K562 (cell line): ENCODE measurements around the gene MYO1A. TPM values are rescaled to one million over a fixed set of nuclear protein-coding genes. Genes with fewer than 3 reads are reported as not detected.
A peak's percentile ranks its signal among the peaks of the same experiment; 100 is the strongest.

ENCODE experiments used
- BRF1 ChIP-seq: IDR thresholded peaks from 3 replicates; pipeline ENCODE4 v1.6.1; 2011; ENCODE audit warnings: borderline replicate concordance, mild to moderate bottlenecking; ENCODE audit not compliant: insufficient read length; ENCODE audit errors: extremely low read depth
- CBFA2T3 ChIP-seq: fragments of 450-650 bp; IDR thresholded peaks from 2 replicates; pipeline ENCODE4 v1.6.1; 2017
- ETV1 ChIP-seq: fragments of 450-650 bp; conservative IDR thresholded peaks from 2 replicates; pipeline ENCODE4 v1.6.1; 2016; ENCODE audit warnings: missing genetic modification characterization, control low read depth, low read depth, missing compliant biosample characterization
- ETV5 ChIP-seq: sonication (generic); formaldehyde crosslinking; IDR thresholded peaks from 2 replicates; pipeline ENCODE4 v1.4.0; 2020; ENCODE audit warnings: low read depth, mild to moderate bottlenecking, missing genetic modification reagents
- GABPB1 ChIP-seq: sonication (generic); formaldehyde crosslinking; IDR thresholded peaks from 2 replicates; pipeline ENCODE4 v1.8.0; 2022; ENCODE audit warnings: mild to moderate bottlenecking, missing genetic modification reagents
- GATAD2A ChIP-seq: fragments of 450-650 bp; IDR thresholded peaks from 2 replicates; pipeline ENCODE4 v1.6.1; 2017
- NCOR1 ChIP-seq: fragments of 450-650 bp; IDR thresholded peaks from 2 replicates; pipeline ENCODE4 v1.6.1; 2016; ENCODE audit warnings: mild to moderate bottlenecking, moderate library complexity
- NR2C1 ChIP-seq, 2 experiments: fragments of 450-650 bp; IDR thresholded peaks; 2 replicates each; pipeline ENCODE4 v1.6.1; 2017; ENCODE audit warnings: mild to moderate bottlenecking in 2 of 2, antibody characterized with exemption in 1 of 2, inconsistent platforms in 1 of 2, missing compliant biosample characterization in 1 of 2, missing genetic modification characterization in 1 of 2
- OTX1 ChIP-seq: fragments of 450-650 bp; formaldehyde crosslinking; IDR thresholded peaks from 2 replicates; pipeline ENCODE4 v1.4.0; 2022; ENCODE audit warnings: mild to moderate bottlenecking
- PHF21A ChIP-seq: fragments of 450-650 bp; IDR thresholded peaks from 2 replicates; pipeline ENCODE4 v1.6.1; 2017; ENCODE audit warnings: low read depth, borderline replicate concordance
- RAD51 ChIP-seq: fragments of 450-650 bp; IDR thresholded peaks from 2 replicates; pipeline ENCODE4 v1.7.1; 2016; ENCODE audit warnings: low read depth, mild to moderate bottlenecking, borderline replicate concordance
- SRSF1 ChIP-seq: fragments of 200-400 bp; formaldehyde crosslinking; IDR thresholded peaks from 2 replicates; pipeline ENCODE4 v1.6.1; 2017; ENCODE audit warnings: mild to moderate bottlenecking, low read depth, low read length, moderate library complexity
- SUPT5H ChIP-seq: fragments of 450-650 bp; IDR thresholded peaks from 2 replicates; pipeline ENCODE4 v1.6.1; 2016
- ZC3H8 ChIP-seq: fragments of 450-650 bp; IDR thresholded peaks from 2 replicates; pipeline ENCODE4 v1.6.1; 2017
- ZFP1 ChIP-seq: fragments of 450-650 bp; formaldehyde crosslinking; IDR thresholded peaks from 2 replicates; pipeline ENCODE4 v1.4.0; 2020; ENCODE audit warnings: mild to moderate bottlenecking, mixed read lengths
- ZNF324 ChIP-seq: fragments of 250-450 bp; sonication (Bioruptor Pico); IDR thresholded peaks from 2 replicates; pipeline ENCODE4 v1.4.0; 2020; ENCODE audit warnings: mild to moderate bottlenecking
- ZNF707 ChIP-seq: fragments of 250-450 bp; sonication (Bioruptor Pico); conservative IDR thresholded peaks from 2 replicates; pipeline ENCODE4 v1.8.0; 2022; ENCODE audit warnings: inconsistent platforms, mild to moderate bottlenecking, moderate library complexity
- ZNF79 ChIP-seq: fragments of 250-450 bp; sonication (Bioruptor Pico); IDR thresholded peaks from 2 replicates; pipeline ENCODE4 v1.4.0; 2020; ENCODE audit warnings: low read depth, mild to moderate bottlenecking, moderate library complexity
- polyA plus RNA-seq, 8 experiments: library from polyadenylated mRNA; depleted of rRNA in 4 of 8; stranded (reverse) in 5 of 8; unstranded in 3 of 8; fragments of >200 nt; fragmentation: Nextera tagmentation in 2 of 8; fragmentation: Illumina TruSeq in 1 of 8; extraction: Ambion mirVana in 2 of 8; extraction: Trizol in 1 of 8; gene quantifications; 2 replicates each; pipeline versions ENCODE4 v1.2.1 to v1.2.3, GENCODE V29; 2011 to 2014; ENCODE audit warnings: inconsistent platforms in 1 of 8, missing spikeins in 1 of 8
- total RNA-seq, 7 experiments: library from RNA; depleted of rRNA in 6 of 7; stranded (reverse); fragments of >200 nt in 6 of 7; fragmentation: Illumina TruSeq in 2 of 7; extraction: Trizol in 2 of 7; gene quantifications; 2 replicates each; pipeline versions ENCODE4 v1.2.1 to v1.2.3, GENCODE V29; 2011 to 2021; ENCODE audit warnings: low replicate concordance in 1 of 7
- TF ChIP-seq, protein P1 (sequence below): fragments of 150-350 bp; IDR thresholded peaks from 2 replicates; pipeline ENCODE4 v1.6.1; 2014; ENCODE audit warnings: low read depth, mild to moderate bottlenecking, low read length, borderline replicate concordance
- TF ChIP-seq, protein P2 (sequence below): sonication (generic); formaldehyde crosslinking; IDR thresholded peaks from 2 replicates; pipeline ENCODE4 v1.5.0; 2020; ENCODE audit warnings: missing genetic modification reagents
- TF ChIP-seq, protein P3 (sequence below): fragments of 200-800 bp; sonication (Bioruptor generic); IDR thresholded peaks from 2 replicates; pipeline ENCODE4 v1.6.1; 2017; ENCODE audit warnings: missing genetic modification characterization, missing compliant biosample characterization
- TF ChIP-seq, protein P4 (sequence below): conservative IDR thresholded peaks from 2 replicates; pipeline ENCODE4 v1.6.1; 2011; ENCODE audit warnings: low read depth, mild to moderate bottlenecking, low read length; ENCODE audit not compliant: control insufficient read depth

The MYO1A gene
- total and polyA plus RNA-seq, 9 of the 15 experiments (the other 6 are each of a cell fraction or from before 2014, with no cell fraction given) = 0.03 to 0.29 (median 0.14) TPM; not detected in 2

DNA sequence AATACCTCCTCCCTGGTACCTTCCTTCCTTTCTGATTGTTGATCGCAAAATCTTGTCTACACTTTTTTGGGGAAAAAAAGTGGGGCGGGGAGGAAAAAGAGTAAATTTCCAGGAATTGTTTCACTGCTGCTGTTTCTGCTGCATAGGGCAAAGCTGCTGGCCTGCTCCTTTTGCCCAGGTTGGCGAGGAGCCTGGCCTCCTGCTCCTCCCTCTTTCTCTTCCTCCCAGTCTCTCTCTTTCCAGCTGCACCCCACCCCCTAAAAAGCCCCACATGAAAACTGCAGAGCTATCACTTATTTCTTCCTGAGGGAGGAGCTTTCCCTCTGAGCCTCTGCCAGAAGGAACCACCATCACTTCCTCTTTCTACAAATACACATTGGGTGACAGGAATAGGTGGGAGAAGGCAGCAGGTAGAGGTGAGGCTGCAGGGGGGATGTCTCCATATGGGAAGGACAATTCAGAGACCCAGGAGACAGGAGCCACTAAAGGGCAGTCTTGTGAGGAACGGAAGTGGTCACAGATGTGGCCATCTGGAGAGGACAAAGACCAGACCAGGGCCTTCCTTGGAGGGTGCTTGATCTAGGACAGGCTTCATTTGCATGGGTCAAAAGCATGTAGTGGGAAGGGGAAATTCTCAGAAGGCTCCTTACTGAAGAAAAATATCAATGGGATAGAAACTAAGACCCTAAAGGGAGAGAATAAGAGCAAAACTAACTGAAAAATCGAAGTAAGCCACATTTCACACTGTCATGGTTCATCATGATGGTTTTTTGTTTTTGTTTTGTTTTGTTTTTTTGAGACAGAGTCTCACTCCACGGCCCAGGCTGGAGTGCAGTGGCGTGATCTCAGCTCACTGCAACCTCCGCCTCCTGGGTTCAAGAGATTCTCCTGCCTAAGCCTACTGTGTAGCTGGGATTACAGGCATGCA, 58.3 kb downstream of the MYO1A start (continued):
- no peak for TF ChIP-seq RAD51
- TF ChIP-seq ZNF79 (CRISPR knock-in tag) = no peak
- no peak for TF ChIP-seq BRF1
- TF ChIP-seq OTX1 (CRISPR knock-in tag) = no peak
- TF ChIP-seq PHF21A = no peak
- no peak; the same call in 1 of the 2 replicates for TF ChIP-seq NR2C1 (IDR thresholded peaks at IDR 0.05)
- no peak for TF ChIP-seq NR2C1 (tag; IDR thresholded peaks at IDR 0.05)
- TF ChIP-seq, protein P1, sequence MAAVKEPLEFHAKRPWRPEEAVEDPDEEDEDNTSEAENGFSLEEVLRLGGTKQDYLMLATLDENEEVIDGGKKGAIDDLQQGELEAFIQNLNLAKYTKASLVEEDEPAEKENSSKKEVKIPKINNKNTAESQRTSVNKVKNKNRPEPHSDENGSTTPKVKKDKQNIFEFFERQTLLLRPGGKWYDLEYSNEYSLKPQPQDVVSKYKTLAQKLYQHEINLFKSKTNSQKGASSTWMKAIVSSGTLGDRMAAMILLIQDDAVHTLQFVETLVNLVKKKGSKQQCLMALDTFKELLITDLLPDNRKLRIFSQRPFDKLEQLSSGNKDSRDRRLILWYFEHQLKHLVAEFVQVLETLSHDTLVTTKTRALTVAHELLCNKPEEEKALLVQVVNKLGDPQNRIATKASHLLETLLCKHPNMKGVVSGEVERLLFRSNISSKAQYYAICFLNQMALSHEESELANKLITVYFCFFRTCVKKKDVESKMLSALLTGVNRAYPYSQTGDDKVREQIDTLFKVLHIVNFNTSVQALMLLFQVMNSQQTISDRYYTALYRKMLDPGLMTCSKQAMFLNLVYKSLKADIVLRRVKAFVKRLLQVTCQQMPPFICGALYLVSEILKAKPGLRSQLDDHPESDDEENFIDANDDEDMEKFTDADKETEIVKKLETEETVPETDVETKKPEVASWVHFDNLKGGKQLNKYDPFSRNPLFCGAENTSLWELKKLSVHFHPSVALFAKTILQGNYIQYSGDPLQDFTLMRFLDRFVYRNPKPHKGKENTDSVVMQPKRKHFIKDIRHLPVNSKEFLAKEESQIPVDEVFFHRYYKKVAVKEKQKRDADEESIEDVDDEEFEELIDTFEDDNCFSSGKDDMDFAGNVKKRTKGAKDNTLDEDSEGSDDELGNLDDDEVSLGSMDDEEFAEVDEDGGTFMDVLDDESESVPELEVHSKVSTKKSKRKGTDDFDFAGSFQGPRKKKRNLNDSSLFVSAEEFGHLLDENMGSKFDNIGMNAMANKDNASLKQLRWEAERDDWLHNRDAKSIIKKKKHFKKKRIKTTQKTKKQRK = no peak
- TF ChIP-seq, protein P2, sequence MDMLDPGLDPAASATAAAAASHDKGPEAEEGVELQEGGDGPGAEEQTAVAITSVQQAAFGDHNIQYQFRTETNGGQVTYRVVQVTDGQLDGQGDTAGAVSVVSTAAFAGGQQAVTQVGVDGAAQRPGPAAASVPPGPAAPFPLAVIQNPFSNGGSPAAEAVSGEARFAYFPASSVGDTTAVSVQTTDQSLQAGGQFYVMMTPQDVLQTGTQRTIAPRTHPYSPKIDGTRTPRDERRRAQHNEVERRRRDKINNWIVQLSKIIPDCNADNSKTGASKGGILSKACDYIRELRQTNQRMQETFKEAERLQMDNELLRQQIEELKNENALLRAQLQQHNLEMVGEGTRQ (CRISPR knock-in tag) = no peak
- 0 out of 2 replicates have a peak, but pooled peaks have one; percentile 33 for TF ChIP-seq GATAD2A
- TF ChIP-seq, protein P3, sequence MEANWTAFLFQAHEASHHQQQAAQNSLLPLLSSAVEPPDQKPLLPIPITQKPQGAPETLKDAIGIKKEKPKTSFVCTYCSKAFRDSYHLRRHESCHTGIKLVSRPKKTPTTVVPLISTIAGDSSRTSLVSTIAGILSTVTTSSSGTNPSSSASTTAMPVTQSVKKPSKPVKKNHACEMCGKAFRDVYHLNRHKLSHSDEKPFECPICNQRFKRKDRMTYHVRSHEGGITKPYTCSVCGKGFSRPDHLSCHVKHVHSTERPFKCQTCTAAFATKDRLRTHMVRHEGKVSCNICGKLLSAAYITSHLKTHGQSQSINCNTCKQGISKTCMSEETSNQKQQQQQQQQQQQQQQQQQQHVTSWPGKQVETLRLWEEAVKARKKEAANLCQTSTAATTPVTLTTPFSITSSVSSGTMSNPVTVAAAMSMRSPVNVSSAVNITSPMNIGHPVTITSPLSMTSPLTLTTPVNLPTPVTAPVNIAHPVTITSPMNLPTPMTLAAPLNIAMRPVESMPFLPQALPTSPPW = peak; percentile 60
- TF ChIP-seq ETV1 (tag) = 0 out of 2 replicates have a peak, but pooled peaks have one; percentile 14
- no peak for TF ChIP-seq ZC3H8
- TF ChIP-seq ZNF707 (CRISPR knock-in tag) = no peak
- no peak for TF ChIP-seq ZNF324 (CRISPR knock-in tag)
- TF ChIP-seq SRSF1 = no peak
- no peak for TF ChIP-seq ZFP1
- TF ChIP-seq ETV5 (CRISPR knock-in tag) = no peak
- TF ChIP-seq NCOR1 = no peak; the same call in none of the 2 replicates
- TF ChIP-seq, protein P4, sequence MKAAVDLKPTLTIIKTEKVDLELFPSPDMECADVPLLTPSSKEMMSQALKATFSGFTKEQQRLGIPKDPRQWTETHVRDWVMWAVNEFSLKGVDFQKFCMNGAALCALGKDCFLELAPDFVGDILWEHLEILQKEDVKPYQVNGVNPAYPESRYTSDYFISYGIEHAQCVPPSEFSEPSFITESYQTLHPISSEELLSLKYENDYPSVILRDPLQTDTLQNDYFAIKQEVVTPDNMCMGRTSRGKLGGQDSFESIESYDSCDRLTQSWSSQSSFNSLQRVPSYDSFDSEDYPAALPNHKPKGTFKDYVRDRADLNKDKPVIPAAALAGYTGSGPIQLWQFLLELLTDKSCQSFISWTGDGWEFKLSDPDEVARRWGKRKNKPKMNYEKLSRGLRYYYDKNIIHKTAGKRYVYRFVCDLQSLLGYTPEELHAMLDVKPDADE = no peak
- no peak for TF ChIP-seq GABPB1 (CRISPR knock-in tag)
- no peak for TF ChIP-seq SUPT5H
- TF ChIP-seq CBFA2T3 = peak; percentile 50
